Testis (tissue), 5 donors: ENCODE data around the gene RAB34. TPM values are rescaled to one million over a fixed set of nuclear protein-coding genes. Genes with fewer than 3 reads are reported as not detected.

Experiments
- DNase-seq: peaks from one replicate; pipeline ENCODE4 v3.0.0-alpha.2; 2019
- H3K27ac ChIP-seq, 2 donors: fragments of 200-600 bp; sonication (generic); one replicate each; pipeline ENCODE4 v1.5.1; 2019
- H3K27me3 ChIP-seq: fragments of 200-600 bp; sonication (generic); one replicate; pipeline ENCODE4 v1.5.1; 2019
- H3K36me3 ChIP-seq: fragments of 200-600 bp; sonication (generic); one replicate; pipeline ENCODE4 v1.5.1; 2017; ENCODE audit warnings: low read depth; ENCODE audit errors: missing control alignments
- H3K4me1 ChIP-seq: fragments of 200-600 bp; sonication (generic); one replicate; pipeline ENCODE4 v1.5.1; 2019
- H3K4me3 ChIP-seq, 2 donors: fragments of 200-600 bp; sonication (generic); one replicate each; pipeline ENCODE4 v1.5.1; 2017 to 2019
- H3K9me3 ChIP-seq: fragments of 200-600 bp; sonication (generic); one replicate; pipeline ENCODE4 v1.5.1; 2017
- POLR2A ChIP-seq: fragments of 450-650 bp; IDR thresholded peaks from one replicate; pipeline ENCODE4 v1.6.1; 2017; ENCODE audit warnings: antibody characterized with exemption, mild to moderate bottlenecking, moderate library complexity
- WGBS, 2 donors: methylation state at CpG; one replicate each; pipeline ENCODE4 v1.1.5; 2018; 5-methylcytosine and 5-hydroxymethylcytosine counted together
- intact Hi-C: fragments of 100-400 bp; cut with DNase I; formaldehyde crosslinking; loops from one replicate; pipeline ENCODE4 v1.15.1; 2023; ENCODE audit warnings: low total_unique reads
- long read RNA-seq, 2 donors: transcript quantifications; one replicate each; lab custom pipeline, GENCODE V29; 2026
- polyA plus RNA-seq: library from polyadenylated mRNA; stranded (reverse); fragments of 350-450 nt; fragmentation: Illumina TruSeq; extraction: RNeasy Lipid Tissue Mini Kit (QIAGEN cat#74804); gene quantifications from one replicate; pipeline ENCODE4 v1.2.3, GENCODE V29; 2014; ENCODE audit warnings: low read depth, low replicate concordance; ENCODE audit not compliant: insufficient read depth
- total RNA-seq, 2 donors: library from RNA; depleted of rRNA; stranded (reverse); fragments of >200 nt; gene quantifications; one replicate each; pipeline ENCODE4 v1.2.3, GENCODE V29; 2016
- TF ChIP-seq, protein P1 (sequence below), 3 experiments: fragments of 450-650 bp in 2 of 3; fragments of 200-600 bp in 1 of 3; sonication (generic) in 1 of 3; IDR thresholded peaks; one replicate each; pipeline ENCODE4 v1.5.1; 2016 to 2019; ENCODE audit warnings: antibody characterized with exemption in 3 of 3, mild to moderate bottlenecking in 2 of 3, moderate library complexity in 1 of 3

RAB34 gene, protein sequence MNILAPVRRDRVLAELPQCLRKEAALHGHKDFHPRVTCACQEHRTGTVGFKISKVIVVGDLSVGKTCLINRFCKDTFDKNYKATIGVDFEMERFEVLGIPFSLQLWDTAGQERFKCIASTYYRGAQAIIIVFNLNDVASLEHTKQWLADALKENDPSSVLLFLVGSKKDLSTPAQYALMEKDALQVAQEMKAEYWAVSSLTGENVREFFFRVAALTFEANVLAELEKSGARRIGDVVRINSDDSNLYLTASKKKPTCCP
- total RNA-seq, result 10 to 100 TPM; 30.4 to 47.3 TPM
- polyA plus RNA-seq, result 42.1 TPM
- long read RNA-seq, donor 1, transcript RAB34-204 (10 exons, 1,766 nt), result major isoform, 16 of 99 reads
- long read RNA-seq, donor 1, partial matches to known transcripts, result 69 of 99 reads
- long read RNA-seq, donor 1, other reads (novel, unspliced or antisense), result 0 of 99 reads
- long read RNA-seq, donor 2, transcript RAB34-204 (10 exons, 1,766 nt), result major isoform, 12 of 29 reads
- long read RNA-seq, donor 2, partial matches to known transcripts, result 9 of 29 reads
- long read RNA-seq, donor 2, other reads (novel, unspliced or antisense), result 0 of 29 reads

DNA sequence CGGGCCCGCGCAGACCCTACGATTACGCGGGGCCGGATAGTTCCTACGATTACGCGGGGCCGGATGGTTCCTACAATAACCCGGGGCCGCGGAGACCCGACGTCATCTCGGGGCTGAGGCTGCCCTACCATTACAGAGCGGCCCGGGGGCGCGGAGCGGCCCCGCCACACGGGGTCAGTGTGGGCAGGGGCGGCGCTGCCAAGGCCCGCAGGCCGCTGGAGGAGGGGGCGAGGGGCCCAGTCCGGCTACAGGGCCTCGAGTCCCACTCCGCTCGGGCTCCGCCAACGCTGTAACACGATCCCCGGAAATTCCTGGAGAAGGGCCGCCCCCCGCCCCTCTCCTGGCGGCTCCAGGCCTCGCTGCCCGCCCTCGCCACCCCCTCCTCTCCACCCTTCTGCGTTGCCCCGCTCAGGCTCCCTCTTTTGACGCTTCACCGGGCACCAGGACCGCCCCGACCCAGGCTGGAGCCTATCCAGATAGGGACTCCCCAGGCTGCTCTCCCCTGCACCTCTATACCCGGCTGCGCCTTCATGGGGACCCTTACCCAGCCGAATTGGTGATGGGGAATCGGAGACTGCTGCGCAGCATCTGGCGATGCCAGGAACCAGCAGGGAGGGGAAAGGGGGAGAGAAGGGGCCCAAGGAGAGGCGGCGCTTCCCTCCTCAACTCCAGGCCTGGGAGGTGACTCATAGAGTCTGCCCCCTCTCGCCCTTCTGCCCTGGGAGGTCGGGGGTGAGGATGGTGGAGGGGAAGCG lies at the start of gene RAB34:
RAB34 (minus strand) TSS at position 291 of the 755 bp plus-strand sequence. CDS start 602 bp downstream, outside the sequence.
- intact Hi-C loops, result no loop called here
- no peaks in the 10 kb centered on the region for H3K27me3 ChIP-seq
- WGBS, 2 donors, result 2 to 5% methylated on average over 6 to 47 of the region's 60 CpGs
- H3K36me3 ChIP-seq, result no peaks in the 10 kb centered on the region
- H3K4me1 ChIP-seq, result peaks cover 45% of the 10 kb centered on the region
- H3K27ac ChIP-seq, result peak within 1 kb of the TSS; percentile 89 to 92
- peak within 1 kb of the TSS; percentile 67 to 71 for H3K4me3 ChIP-seq
- H3K9me3 ChIP-seq, result no peaks in the 10 kb centered on the region
- TF ChIP-seq, protein P1, sequence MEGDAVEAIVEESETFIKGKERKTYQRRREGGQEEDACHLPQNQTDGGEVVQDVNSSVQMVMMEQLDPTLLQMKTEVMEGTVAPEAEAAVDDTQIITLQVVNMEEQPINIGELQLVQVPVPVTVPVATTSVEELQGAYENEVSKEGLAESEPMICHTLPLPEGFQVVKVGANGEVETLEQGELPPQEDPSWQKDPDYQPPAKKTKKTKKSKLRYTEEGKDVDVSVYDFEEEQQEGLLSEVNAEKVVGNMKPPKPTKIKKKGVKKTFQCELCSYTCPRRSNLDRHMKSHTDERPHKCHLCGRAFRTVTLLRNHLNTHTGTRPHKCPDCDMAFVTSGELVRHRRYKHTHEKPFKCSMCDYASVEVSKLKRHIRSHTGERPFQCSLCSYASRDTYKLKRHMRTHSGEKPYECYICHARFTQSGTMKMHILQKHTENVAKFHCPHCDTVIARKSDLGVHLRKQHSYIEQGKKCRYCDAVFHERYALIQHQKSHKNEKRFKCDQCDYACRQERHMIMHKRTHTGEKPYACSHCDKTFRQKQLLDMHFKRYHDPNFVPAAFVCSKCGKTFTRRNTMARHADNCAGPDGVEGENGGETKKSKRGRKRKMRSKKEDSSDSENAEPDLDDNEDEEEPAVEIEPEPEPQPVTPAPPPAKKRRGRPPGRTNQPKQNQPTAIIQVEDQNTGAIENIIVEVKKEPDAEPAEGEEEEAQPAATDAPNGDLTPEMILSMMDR (IDR thresholded peaks at IDR 0.05), result no peak
- no peak for TF ChIP-seq POLR2A
- DNase-seq, result peak; percentile 71

DNA sequence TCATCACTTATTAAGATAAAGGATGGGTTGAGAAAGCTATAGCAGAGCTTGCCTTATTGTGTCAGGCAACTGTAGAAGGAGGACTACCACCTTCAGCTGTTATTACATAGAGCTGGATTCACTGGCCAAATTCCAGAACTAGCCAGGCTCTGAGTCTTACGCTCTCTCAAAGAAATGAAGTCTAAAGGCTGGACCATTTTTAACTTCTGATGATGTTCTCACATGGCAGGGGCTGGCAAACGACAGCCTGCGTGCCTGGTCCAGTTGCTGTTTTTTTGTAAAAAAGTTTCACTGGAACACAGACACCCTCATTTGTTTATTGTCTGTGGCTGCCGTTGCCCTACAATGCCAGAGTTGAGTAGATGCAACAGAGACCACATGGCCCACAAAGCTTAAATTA lies 47.4 kb upstream of the RAB34 start:
- Histone ChIP-seq H3K9me3 (no peaks in the 10 kb centered on the region), H3K4me1 (peaks cover 7% of the 10 kb centered on the region), H3K4me3 (no peak overlapping the region), H3K27ac (no peak overlapping the region), H3K27me3 (no peaks in the 10 kb centered on the region), H3K36me3 (no peaks in the 10 kb centered on the region)
- intact Hi-C loops, result no loop called here
- WGBS, 2 donors, result 84 to 86% methylated on average over 4 of the region's 4 CpGs
- TF ChIP-seq POLR2A, result no peak
- TF ChIP-seq, protein P1 (IDR thresholded peaks at IDR 0.05), result no peak
- no peak for DNase-seq

DNA sequence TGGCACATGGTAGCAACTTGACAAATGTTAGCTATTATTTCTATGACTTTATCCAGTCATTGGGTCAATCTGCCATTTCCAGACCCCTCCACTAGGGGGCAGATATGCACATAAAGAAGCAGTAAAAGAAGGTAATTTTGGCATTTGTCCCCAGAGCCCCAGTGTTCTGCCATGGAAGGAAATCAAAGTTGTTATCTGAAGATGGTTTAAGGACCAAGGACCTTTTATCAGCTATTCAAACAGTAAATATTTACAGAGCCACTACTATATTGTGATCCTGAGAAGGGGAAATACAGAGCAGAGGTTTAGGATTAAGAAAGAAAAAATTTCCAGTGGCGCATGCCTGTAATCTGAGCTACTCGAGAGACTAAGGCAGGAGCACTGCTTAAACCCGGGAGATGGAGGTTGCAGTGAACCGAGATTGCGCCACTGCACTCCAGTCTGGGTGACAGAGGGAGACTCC lies 46.2 kb upstream of the RAB34 start:
- H3K36me3 ChIP-seq, result no peaks in the 10 kb centered on the region

DNA sequence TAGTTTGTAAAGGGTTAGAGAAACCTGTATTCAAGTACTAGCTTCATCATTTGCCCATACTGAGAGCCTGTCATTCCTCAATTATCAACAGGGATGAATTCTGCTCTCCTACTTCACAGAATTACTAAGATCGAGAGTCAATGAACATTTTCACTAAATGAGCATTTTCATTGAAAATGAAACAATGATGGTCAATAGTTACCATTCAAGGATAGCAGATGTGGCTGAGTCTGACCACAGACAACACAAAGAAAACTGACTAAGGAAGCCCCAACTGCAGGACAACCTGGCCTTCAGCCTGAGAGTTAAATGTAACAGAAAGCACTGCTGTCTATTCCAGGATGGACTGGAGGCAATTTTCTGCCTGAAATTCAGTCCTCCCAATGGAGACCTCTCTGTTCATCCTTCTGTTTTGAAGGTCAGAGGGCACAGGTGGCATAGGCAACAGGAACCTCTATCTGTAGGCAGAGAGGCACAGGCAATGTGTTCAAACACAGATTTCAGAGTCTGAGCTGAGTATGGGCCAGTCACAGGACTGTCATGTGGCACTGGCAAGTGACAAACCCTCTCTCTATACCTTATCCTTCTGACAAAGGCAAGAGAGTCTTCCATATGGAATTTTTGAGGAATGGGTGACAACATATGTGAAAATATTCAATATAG lies 45.6 kb upstream of the RAB34 start:
- 55 to 59% methylated on average over 1 of the region's 1 CpG for WGBS, 2 donors
- no peaks in the 10 kb centered on the region for H3K36me3 ChIP-seq
- H3K9me3 ChIP-seq, result no peaks in the 10 kb centered on the region
- DNase-seq, result no peak
- no peak overlapping the region for H3K4me3 ChIP-seq
- no peaks in the 10 kb centered on the region for H3K27me3 ChIP-seq
- intact Hi-C loops, result no loop called here
- TF ChIP-seq POLR2A, result no peak
- TF ChIP-seq, protein P1 (IDR thresholded peaks at IDR 0.05), result no peak
- H3K4me1 ChIP-seq, result peaks cover 7% of the 10 kb centered on the region
- H3K27ac ChIP-seq, result no peak overlapping the region

More for the DNA sequence above, 46.2 kb upstream of the RAB34 start:
- intact Hi-C loops, result no loop called here
- Histone ChIP-seq H3K27me3 (no peaks in the 10 kb centered on the region), H3K4me1 (peaks cover 7% of the 10 kb centered on the region), H3K9me3 (no peaks in the 10 kb centered on the region), H3K27ac (no peak overlapping the region), H3K4me3 (no peak overlapping the region)
- no peak for TF ChIP-seq POLR2A
- TF ChIP-seq, protein P1 (IDR thresholded peaks at IDR 0.05), result peak; percentile 88 to 98 (median 94)
- peak; percentile 93 for DNase-seq
- WGBS, 2 donors, result 58 to 82% methylated on average over 5 of the region's 5 CpGs
